Neural cell (in vitro differentiated cells): ENCODE results near the gene SOCS3. TPM values are rescaled to one million over a fixed set of nuclear protein-coding genes. Genes with fewer than 3 reads are reported as not detected.

Experiments used
- H2AFZ ChIP-seq: fragments of 200-600, 300-800 bp; sonication (generic), shearing (Covaris generic); 2 replicates; pipeline ENCODE4 v1.6.0; 2014; ENCODE audit warnings: low read depth, mild to moderate bottlenecking, antibody characterized with exemption, low read length, moderate library complexity
- H3F3A ChIP-seq: fragments of 200-600 bp; shearing (Covaris generic); 2 replicates; pipeline ENCODE4 v1.6.1; 2016; ENCODE audit warnings: mild to moderate bottlenecking, moderate library complexity, mixed read lengths, antibody characterized with exemption, low read length; ENCODE audit not compliant: insufficient read depth, poor library complexity, severe bottlenecking
- H3K27ac ChIP-seq: fragments of 200-600, 300-800 bp; sonication (generic), shearing (Covaris generic); 2 replicates; pipeline ENCODE4 v1.5.1; 2014; ENCODE audit warnings: mild to moderate bottlenecking, low read length, moderate library complexity
- H3K27me3 ChIP-seq: fragments of 300-800, 200-600 bp; sonication (generic), shearing (Covaris generic); 2 replicates; pipeline ENCODE4 v1.6.0; 2014; ENCODE audit warnings: mild to moderate bottlenecking, low read depth, low read length, moderate library complexity; ENCODE audit not compliant: insufficient read depth
- H3K36me3 ChIP-seq: fragments of 300-800, 200-600 bp; sonication (generic), shearing (Covaris generic); 2 replicates; pipeline ENCODE4 v1.5.1; 2014; ENCODE audit warnings: mild to moderate bottlenecking, antibody characterized with exemption, low read length, moderate library complexity; ENCODE audit not compliant: insufficient read depth
- H3K4me2 ChIP-seq: fragments of 300-800, 200-600 bp; sonication (generic), shearing (Covaris generic); 2 replicates; pipeline ENCODE4 v1.6.0; 2014; ENCODE audit warnings: mild to moderate bottlenecking, low read length
- H3K4me3 ChIP-seq: fragments of 300-800, 200-600 bp; sonication (generic), shearing (Covaris generic); 2 replicates; pipeline ENCODE4 v1.5.1; 2014; ENCODE audit warnings: mild to moderate bottlenecking, low read length, moderate library complexity
- H3K79me2 ChIP-seq: fragments of 200-600 bp; shearing (Covaris generic); replicated peaks from 2 replicates; pipeline ENCODE4 v1.6.0; 2014; ENCODE audit warnings: mild to moderate bottlenecking, low read length, moderate library complexity; ENCODE audit not compliant: insufficient read depth
- H3K9ac ChIP-seq: fragments of 300-800, 200-600 bp; sonication (generic), shearing (Covaris generic); 2 replicates; pipeline ENCODE4 v1.6.1; 2016; ENCODE audit warnings: mild to moderate bottlenecking, low read length, mixed read lengths
- H3K9me2 ChIP-seq: fragments of 200-600 bp; shearing (Covaris generic); 2 replicates; pipeline ENCODE4 v1.6.1; 2016; ENCODE audit warnings: mild to moderate bottlenecking, low read length, mixed read lengths; ENCODE audit not compliant: insufficient read depth
- H3K9me3 ChIP-seq: fragments of 200-600, 300-800 bp; sonication (generic), shearing (Covaris generic); 2 replicates; pipeline ENCODE4 v1.6.1; 2016; ENCODE audit warnings: mild to moderate bottlenecking, mixed run types, low read length, moderate library complexity, mixed read lengths
- H4K20me1 ChIP-seq: fragments of 200-600 bp; shearing (Covaris generic); 2 replicates; pipeline ENCODE4 v1.6.1; 2016; ENCODE audit warnings: mild to moderate bottlenecking, mixed run types; ENCODE audit not compliant: insufficient read depth
- EP300 ChIP-seq: fragments of 450-650 bp; conservative IDR thresholded peaks from 2 replicates; pipeline ENCODE4 v1.6.1; 2014; ENCODE audit warnings: antibody characterized with exemption, mild to moderate bottlenecking, moderate library complexity; ENCODE audit not compliant: poor library complexity, severe bottlenecking
- EZH2 ChIP-seq: fragments of 200-600, 300-800 bp; shearing (Covaris generic), sonication (generic); IDR thresholded peaks from 2 replicates; pipeline ENCODE4 v1.6.1; 2014; ENCODE audit warnings: antibody characterized with exemption, low read length, borderline replicate concordance, mild to moderate bottlenecking; ENCODE audit not compliant: insufficient read depth, poor library complexity, severe bottlenecking
- MXI1 ChIP-seq: fragments of 450-650 bp; conservative IDR thresholded peaks from 2 replicates; pipeline ENCODE4 v1.6.1; 2014; ENCODE audit warnings: antibody characterized with exemption, mild to moderate bottlenecking; ENCODE audit not compliant: poor library complexity, severe bottlenecking
- POLR2AphosphoS5 ChIP-seq: IDR thresholded peaks from 2 replicates; pipeline ENCODE4 v1.6.1; 2012
- RAD21 ChIP-seq: fragments of 450-650 bp; conservative IDR thresholded peaks from 2 replicates; pipeline ENCODE4 v1.6.1; 2014; ENCODE audit warnings: antibody characterized with exemption, mild to moderate bottlenecking, moderate library complexity
- REST ChIP-seq: IDR thresholded peaks from 2 replicates; pipeline ENCODE4 v1.6.1; 2012; ENCODE audit warnings: borderline replicate concordance
- SMC3 ChIP-seq: fragments of 450-650 bp; conservative IDR thresholded peaks from 2 replicates; pipeline ENCODE4 v1.6.1; 2014; ENCODE audit warnings: antibody characterized with exemption, mild to moderate bottlenecking, moderate library complexity; ENCODE audit not compliant: poor library complexity
- TAF1 ChIP-seq: IDR thresholded peaks from 2 replicates; pipeline ENCODE4 v1.6.1; 2012; ENCODE audit warnings: low read depth
- polyA plus RNA-seq: library from polyadenylated mRNA; depleted of rRNA; stranded (reverse); fragments of >200 nt; gene quantifications from 2 replicates; pipeline ENCODE4 v1.2.3, GENCODE V29; 2014
- TF ChIP-seq, protein P1 (sequence below): fragments of 450-650 bp; IDR thresholded peaks from 2 replicates; pipeline ENCODE4 v1.5.1; 2014; ENCODE audit warnings: antibody characterized with exemption, mild to moderate bottlenecking, moderate library complexity; ENCODE audit not compliant: poor library complexity, severe bottlenecking

SOCS3 gene
- polyA plus RNA-seq, 1 donor from 2014 or later = 5.4 TPM

- Histone ChIP-seq H3K79me2 (no peaks in the 10 kb centered on the region), H3K9me2 (no peaks in the 10 kb centered on the region), H4K20me1 (no peaks in the 10 kb centered on the region), H3K9me3 (no peaks in the 10 kb centered on the region), H3K4me2 (no peak overlapping the region), H3K4me3 (no peak overlapping the region), H2AFZ (no peak overlapping the region), H3K9ac (no peak overlapping the region), H3K27me3 (no peaks in the 10 kb centered on the region), H3F3A (no peaks in the 10 kb centered on the region), H3K27ac (no peak overlapping the region), H3K36me3 (no peaks in the 10 kb centered on the region)
- TF ChIP-seq TAF1 (no peak), SMC3 (no peak), RAD21 (no peak), EP300 (no peak), POLR2AphosphoS5 (no peak), REST (no peak), EZH2 (no peak), MXI1 (no peak)
- TF ChIP-seq, protein P1, sequence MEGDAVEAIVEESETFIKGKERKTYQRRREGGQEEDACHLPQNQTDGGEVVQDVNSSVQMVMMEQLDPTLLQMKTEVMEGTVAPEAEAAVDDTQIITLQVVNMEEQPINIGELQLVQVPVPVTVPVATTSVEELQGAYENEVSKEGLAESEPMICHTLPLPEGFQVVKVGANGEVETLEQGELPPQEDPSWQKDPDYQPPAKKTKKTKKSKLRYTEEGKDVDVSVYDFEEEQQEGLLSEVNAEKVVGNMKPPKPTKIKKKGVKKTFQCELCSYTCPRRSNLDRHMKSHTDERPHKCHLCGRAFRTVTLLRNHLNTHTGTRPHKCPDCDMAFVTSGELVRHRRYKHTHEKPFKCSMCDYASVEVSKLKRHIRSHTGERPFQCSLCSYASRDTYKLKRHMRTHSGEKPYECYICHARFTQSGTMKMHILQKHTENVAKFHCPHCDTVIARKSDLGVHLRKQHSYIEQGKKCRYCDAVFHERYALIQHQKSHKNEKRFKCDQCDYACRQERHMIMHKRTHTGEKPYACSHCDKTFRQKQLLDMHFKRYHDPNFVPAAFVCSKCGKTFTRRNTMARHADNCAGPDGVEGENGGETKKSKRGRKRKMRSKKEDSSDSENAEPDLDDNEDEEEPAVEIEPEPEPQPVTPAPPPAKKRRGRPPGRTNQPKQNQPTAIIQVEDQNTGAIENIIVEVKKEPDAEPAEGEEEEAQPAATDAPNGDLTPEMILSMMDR = no peak
Observed at GRCh38 chr17:78365561-78366108, 5.8 kb upstream of the SOCS3 start.

- Histone ChIP-seq H3K27ac (no peak overlapping the region), H3K9me3 (no peaks in the 10 kb centered on the region), H3F3A (no peaks in the 10 kb centered on the region), H3K9me2 (no peaks in the 10 kb centered on the region), H4K20me1 (no peaks in the 10 kb centered on the region), H3K27me3 (no peaks in the 10 kb centered on the region), H3K79me2 (no peaks in the 10 kb centered on the region), H2AFZ (no peak overlapping the region), H3K4me2 (no peak overlapping the region), H3K4me3 (no peak overlapping the region), H3K36me3 (no peaks in the 10 kb centered on the region), H3K9ac (no peak overlapping the region)
- TF ChIP-seq, protein P1 = no peak
- no peak for TF ChIP-seq RAD21
Observed at GRCh38 chr17:78364436-78365281, 4.8 kb upstream of the SOCS3 start.
